ENCODE data around the gene C20orf141.

DNA sequence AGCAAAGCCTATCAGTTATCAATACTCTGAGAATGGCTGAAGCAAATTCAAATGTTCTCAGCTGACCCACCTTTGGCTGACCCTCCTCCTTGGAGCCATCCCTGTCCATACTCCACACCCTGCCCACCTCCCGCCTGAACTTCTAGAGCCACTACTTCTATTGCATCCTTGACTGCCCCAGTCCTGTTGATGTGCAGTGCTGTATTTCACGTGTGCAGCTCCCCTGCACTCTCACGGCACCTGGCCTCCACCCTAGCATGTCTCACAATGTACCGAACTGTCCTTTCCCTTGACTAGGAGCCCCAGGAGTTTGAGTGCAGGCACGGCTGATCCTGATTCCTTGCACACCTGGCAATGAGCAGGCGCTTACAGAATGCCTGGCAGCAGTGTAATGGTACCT lies 21.3 kb upstream of the C20orf141 start:
- TF ChIP-seq EP300 (IDR thresholded peaks at IDR 0.05) = no peak
- TF ChIP-seq, protein P1, sequence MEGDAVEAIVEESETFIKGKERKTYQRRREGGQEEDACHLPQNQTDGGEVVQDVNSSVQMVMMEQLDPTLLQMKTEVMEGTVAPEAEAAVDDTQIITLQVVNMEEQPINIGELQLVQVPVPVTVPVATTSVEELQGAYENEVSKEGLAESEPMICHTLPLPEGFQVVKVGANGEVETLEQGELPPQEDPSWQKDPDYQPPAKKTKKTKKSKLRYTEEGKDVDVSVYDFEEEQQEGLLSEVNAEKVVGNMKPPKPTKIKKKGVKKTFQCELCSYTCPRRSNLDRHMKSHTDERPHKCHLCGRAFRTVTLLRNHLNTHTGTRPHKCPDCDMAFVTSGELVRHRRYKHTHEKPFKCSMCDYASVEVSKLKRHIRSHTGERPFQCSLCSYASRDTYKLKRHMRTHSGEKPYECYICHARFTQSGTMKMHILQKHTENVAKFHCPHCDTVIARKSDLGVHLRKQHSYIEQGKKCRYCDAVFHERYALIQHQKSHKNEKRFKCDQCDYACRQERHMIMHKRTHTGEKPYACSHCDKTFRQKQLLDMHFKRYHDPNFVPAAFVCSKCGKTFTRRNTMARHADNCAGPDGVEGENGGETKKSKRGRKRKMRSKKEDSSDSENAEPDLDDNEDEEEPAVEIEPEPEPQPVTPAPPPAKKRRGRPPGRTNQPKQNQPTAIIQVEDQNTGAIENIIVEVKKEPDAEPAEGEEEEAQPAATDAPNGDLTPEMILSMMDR (IDR thresholded peaks at IDR 0.05) = no peak
